K562 (cell line): ENCODE data around the gene INHBE. TPM values are rescaled to one million over a fixed set of nuclear protein-coding genes. Genes with fewer than 3 reads are reported as not detected.

Experiments used
- ATF3 ChIP-seq, 2 experiments: fragments of 450-650 bp in 1 of 2; sonication (generic) in 1 of 2; formaldehyde crosslinking in 1 of 2; IDR thresholded peaks in 1 of 2; conservative IDR thresholded peaks in 1 of 2; 2 replicates each; pipeline versions ENCODE4 v1.6.1 to v1.8.1; 2016 to 2023; ENCODE audit warnings: mild to moderate bottlenecking in 2 of 2, moderate library complexity in 2 of 2, inconsistent platforms in 1 of 2, missing genetic modification reagents in 1 of 2
- DNMT1 ChIP-seq: fragments of 450-650 bp; IDR thresholded peaks from 2 replicates; pipeline ENCODE4 v1.6.1; 2016; ENCODE audit warnings: antibody characterized with exemption, mild to moderate bottlenecking
- HCFC1 ChIP-seq: IDR thresholded peaks from 2 replicates; pipeline ENCODE4 v1.6.1; 2012; ENCODE audit warnings: low read depth, low read length, improper control_type of control experiment
- MAFF ChIP-seq: IDR thresholded peaks from 2 replicates; pipeline ENCODE4 v1.6.1; 2012; ENCODE audit warnings: low read length, improper control_type of control experiment
- NFE2 ChIP-seq: IDR thresholded peaks from 2 replicates; pipeline ENCODE4 v1.6.1; 2014; ENCODE audit warnings: antibody characterized with exemption, low read depth
- ZKSCAN8 ChIP-seq: fragments of 200-800 bp; sonication (Bioruptor generic); IDR thresholded peaks from 2 replicates; pipeline ENCODE4 v1.6.1; 2016; ENCODE audit warnings: missing genetic modification characterization, missing compliant biosample characterization
- ZNF395 ChIP-seq: fragments of 200-800 bp; sonication (Bioruptor generic); IDR thresholded peaks from 2 replicates; pipeline ENCODE4 v1.6.1; 2017; ENCODE audit warnings: missing genetic modification characterization, missing compliant biosample characterization
- ZNF398 ChIP-seq: fragments of 250-450 bp; sonication (Bioruptor Pico); IDR thresholded peaks from 2 replicates; pipeline ENCODE4 v1.8.0; 2021; ENCODE audit warnings: moderate library complexity, mild to moderate bottlenecking, inconsistent platforms
- ZSCAN29 ChIP-seq: fragments of 450-650 bp; IDR thresholded peaks from 2 replicates; pipeline ENCODE4 v1.6.1; 2017
- polyA plus RNA-seq, 8 experiments: library from polyadenylated mRNA; depleted of rRNA in 4 of 8; stranded (reverse) in 5 of 8; unstranded in 3 of 8; fragments of >200 nt; fragmentation: Nextera tagmentation in 2 of 8; fragmentation: Illumina TruSeq in 1 of 8; extraction: Ambion mirVana in 2 of 8; extraction: Trizol in 1 of 8; gene quantifications; 2 replicates each; pipeline versions ENCODE4 v1.2.1 to v1.2.3, GENCODE V29; 2011 to 2014; ENCODE audit warnings: inconsistent platforms in 1 of 8, missing spikeins in 1 of 8
- total RNA-seq, 7 experiments: library from RNA; depleted of rRNA in 6 of 7; stranded (reverse); fragments of >200 nt in 6 of 7; fragmentation: Illumina TruSeq in 2 of 7; extraction: Trizol in 2 of 7; gene quantifications; 2 replicates each; pipeline versions ENCODE4 v1.2.1 to v1.2.3, GENCODE V29; 2011 to 2021; ENCODE audit warnings: low replicate concordance in 1 of 7
- TF ChIP-seq, protein P1 (sequence below): sonication (generic); formaldehyde crosslinking; IDR thresholded peaks from 2 replicates; pipeline ENCODE4 v1.8.1; 2022; ENCODE audit warnings: missing genetic modification reagents

Gene INHBE
- total and polyA plus RNA-seq, 9 of the 15 experiments (the other 6 are each of a cell fraction or from before 2014, with no cell fraction given) = 0.94 to 9.9 (median 7.3) TPM

- TF ChIP-seq ATF3 (IDR thresholded peaks at IDR 0.05) (peak; percentile 98), ATF3 (CRISPR knock-in tag; conservative IDR thresholded peaks at IDR 0.05) (no peak), NFE2 (peak; percentile 59), MAFF (no peak), DNMT1 (no peak), ZNF395 (peak; percentile 95), ZKSCAN8 (CRISPR knock-in tag) (peak; percentile 79), ZNF398 (CRISPR knock-in tag) (0 out of 2 replicates have a peak, but pooled peaks have one; percentile 31), ZSCAN29 (no peak), HCFC1 (peak; percentile 44)
- TF ChIP-seq, protein P1, sequence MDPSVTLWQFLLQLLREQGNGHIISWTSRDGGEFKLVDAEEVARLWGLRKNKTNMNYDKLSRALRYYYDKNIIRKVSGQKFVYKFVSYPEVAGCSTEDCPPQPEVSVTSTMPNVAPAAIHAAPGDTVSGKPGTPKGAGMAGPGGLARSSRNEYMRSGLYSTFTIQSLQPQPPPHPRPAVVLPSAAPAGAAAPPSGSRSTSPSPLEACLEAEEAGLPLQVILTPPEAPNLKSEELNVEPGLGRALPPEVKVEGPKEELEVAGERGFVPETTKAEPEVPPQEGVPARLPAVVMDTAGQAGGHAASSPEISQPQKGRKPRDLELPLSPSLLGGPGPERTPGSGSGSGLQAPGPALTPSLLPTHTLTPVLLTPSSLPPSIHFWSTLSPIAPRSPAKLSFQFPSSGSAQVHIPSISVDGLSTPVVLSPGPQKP = no peak
Measured at GRCh38 chr12:57454566-57455373, at the start of gene INHBE (continued).
